ENCODE measurements around the gene GCHFR. TPM values are rescaled to one million over a fixed set of nuclear protein-coding genes. Genes with fewer than 3 reads are reported as not detected.

GCHFR gene
- total and polyA plus RNA-seq, 2 of the 4 experiments (the other 2 are of a cell fraction): 2.3 to 6.5 TPM

GRCh38 chr15:40767838-40768500, 4.1 kb downstream of the GCHFR start:
- ATAC-seq (ENCODE audit: low read depth) (no peak), DNase-seq (no peak)
- Histone ChIP-seq H4K5ac (ENCODE audit: low read depth, low read length) (no peak overlapping the region), H2AK5ac (ENCODE audit: low read depth, low read length) (no peak overlapping the region), H3K27me3 (ENCODE audit: control insufficient read depth, insufficient read depth, low read length) (no peaks in the 10 kb centered on the region), H3K9me3 (ENCODE audit: control insufficient read depth, insufficient read depth, low read length) (no peaks in the 10 kb centered on the region), H3K14ac (replicated peaks; ENCODE audit: low read depth, low read length) (no peak overlapping the region), H3K9ac (ENCODE audit: low read depth, low read length) (no peak overlapping the region), H3K56ac (ENCODE audit: extremely low read depth, insufficient read depth, low read length) (no peak overlapping the region), H3K79me1 (ENCODE audit: low read depth in 1 of 2, low read length in 2 of 2) (no peaks in the 10 kb centered on the region; a peak in 1 of 4 replicates), H3K18ac (ENCODE audit: low read depth, low read length) (no peak overlapping the region), H4K8ac (ENCODE audit: low read depth in 2 of 2, low read length in 2 of 2) (no peak overlapping the region), H3K9me1 (ENCODE audit: insufficient read depth, low read length) (peaks cover 16% of the 10 kb centered on the region), H4K91ac (ENCODE audit: insufficient read depth, low read depth, low read length) (no peak overlapping the region), H3K4me3 (ENCODE audit: insufficient read depth, low read depth, low read length) (no peak overlapping the region), H4K20me1 (ENCODE audit: insufficient read depth, low read length) (peaks cover 9% of the 10 kb centered on the region; the same call in 1 of the 2 replicates), H3K23ac (ENCODE audit: low read depth, low read length) (no peak overlapping the region), H2AFZ (replicated peaks; ENCODE audit: low read length, poor library complexity) (no peak overlapping the region), H2BK120ac (ENCODE audit: low read depth, low read length) (no peak overlapping the region), H3K4me2 (ENCODE audit: low read depth, low read length) (no peak overlapping the region), H2BK15ac (ENCODE audit: low read depth, low read length) (no peak overlapping the region), H2AK9ac (replicated peaks; ENCODE audit: low read depth, low read length, poor library complexity) (no peak overlapping the region), H3K4me1 (ENCODE audit: control insufficient read depth, insufficient read depth, low read length) (peaks cover 24% of the 10 kb centered on the region), H2BK20ac (ENCODE audit: low read depth, low read length) (no peak overlapping the region), H3K4ac (ENCODE audit: low read depth, low read length) (no peak overlapping the region), H3K36me3 (ENCODE audit: control insufficient read depth, insufficient read depth, low read length) (peaks cover 20% of the 10 kb centered on the region), H3K27ac (ENCODE audit: insufficient read depth, low read length) (no peak overlapping the region), H2BK5ac (ENCODE audit: low read depth, low read length, poor library complexity, severe bottlenecking) (no peak overlapping the region)
- dilution Hi-C loops (cut with HindIII; ENCODE audit: low sequenced_read_pairs, unreplicated experiment): no loop called here
- TF ChIP-seq, protein P1, sequence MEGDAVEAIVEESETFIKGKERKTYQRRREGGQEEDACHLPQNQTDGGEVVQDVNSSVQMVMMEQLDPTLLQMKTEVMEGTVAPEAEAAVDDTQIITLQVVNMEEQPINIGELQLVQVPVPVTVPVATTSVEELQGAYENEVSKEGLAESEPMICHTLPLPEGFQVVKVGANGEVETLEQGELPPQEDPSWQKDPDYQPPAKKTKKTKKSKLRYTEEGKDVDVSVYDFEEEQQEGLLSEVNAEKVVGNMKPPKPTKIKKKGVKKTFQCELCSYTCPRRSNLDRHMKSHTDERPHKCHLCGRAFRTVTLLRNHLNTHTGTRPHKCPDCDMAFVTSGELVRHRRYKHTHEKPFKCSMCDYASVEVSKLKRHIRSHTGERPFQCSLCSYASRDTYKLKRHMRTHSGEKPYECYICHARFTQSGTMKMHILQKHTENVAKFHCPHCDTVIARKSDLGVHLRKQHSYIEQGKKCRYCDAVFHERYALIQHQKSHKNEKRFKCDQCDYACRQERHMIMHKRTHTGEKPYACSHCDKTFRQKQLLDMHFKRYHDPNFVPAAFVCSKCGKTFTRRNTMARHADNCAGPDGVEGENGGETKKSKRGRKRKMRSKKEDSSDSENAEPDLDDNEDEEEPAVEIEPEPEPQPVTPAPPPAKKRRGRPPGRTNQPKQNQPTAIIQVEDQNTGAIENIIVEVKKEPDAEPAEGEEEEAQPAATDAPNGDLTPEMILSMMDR (conservative IDR thresholded peaks at IDR 0.05; ENCODE audit: low read depth, low read length): no peak
- TF ChIP-seq RAD21 (IDR thresholded peaks at IDR 0.05; ENCODE audit: low read length) (no peak), POLR2A (IDR thresholded peaks at IDR 0.05; ENCODE audit: low read depth, low read length) (no peak), RFX5 (IDR thresholded peaks at IDR 0.05; ENCODE audit: low read depth, low read length) (no peak), SMC3 (IDR thresholded peaks at IDR 0.05; ENCODE audit: low read depth, low read length) (no peak), BHLHE40 (IDR thresholded peaks at IDR 0.05; ENCODE audit: low read depth, low read length) (no peak), CEBPB (IDR thresholded peaks at IDR 0.05; ENCODE audit: low read depth, low read length) (no peak), CHD1 (IDR thresholded peaks at IDR 0.05; ENCODE audit: low read depth, low read length) (no peak), MXI1 (IDR thresholded peaks at IDR 0.05; ENCODE audit: borderline replicate concordance, low read depth, low read length) (no peak), RCOR1 (IDR thresholded peaks at IDR 0.05; ENCODE audit: insufficient replicate concordance, low read length) (no peak), FOS (IDR thresholded peaks at IDR 0.05; ENCODE audit: low read depth, low read length) (no peak), ELK1 (IDR thresholded peaks at IDR 0.05; ENCODE audit: borderline replicate concordance, low read depth, low read length) (no peak), NFE2L2 (IDR thresholded peaks at IDR 0.05; ENCODE audit: low read depth, low read length) (no peak), MAZ (IDR thresholded peaks at IDR 0.05; ENCODE audit: borderline replicate concordance, low read depth, low read length) (no peak), MAFK (IDR thresholded peaks at IDR 0.05; ENCODE audit: low read depth, low read length) (no peak)
- TF ChIP-seq, protein P2, sequence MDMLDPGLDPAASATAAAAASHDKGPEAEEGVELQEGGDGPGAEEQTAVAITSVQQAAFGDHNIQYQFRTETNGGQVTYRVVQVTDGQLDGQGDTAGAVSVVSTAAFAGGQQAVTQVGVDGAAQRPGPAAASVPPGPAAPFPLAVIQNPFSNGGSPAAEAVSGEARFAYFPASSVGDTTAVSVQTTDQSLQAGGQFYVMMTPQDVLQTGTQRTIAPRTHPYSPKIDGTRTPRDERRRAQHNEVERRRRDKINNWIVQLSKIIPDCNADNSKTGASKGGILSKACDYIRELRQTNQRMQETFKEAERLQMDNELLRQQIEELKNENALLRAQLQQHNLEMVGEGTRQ (IDR thresholded peaks at IDR 0.05; ENCODE audit: low read depth, low read length): no peak
- ChIA-PET POLR2A (ENCODE audit: unreplicated experiment) (no interaction called here), CTCF (no interaction called here)
- BruUV-seq (replicated peaks): no TSS peak
- intact Hi-C loops (cut with micrococcal nuclease): no loop called here
- 91% methylated on average over 20 of the region's 29 CpGs; no CpG with 5 or more reads in 1 of the 2 experiments for WGBS, 2 experiments (ENCODE audit: extremely low coverage in 2 of 2, insufficient read length in 1 of 2)
- in situ Hi-C loops (cut with MboI; ENCODE audit: low sequenced_read_pairs): no loop called here

Data from IMR-90 (cell line).